HPDE6-E6E7 (cell line): Measurements from ENCODE around the gene FOXN4.

ENCODE experiments used
- DNase-seq: peaks from one replicate; pipeline ENCODE4 v3.0.0; 2011; ENCODE audit warnings: missing footprints; ENCODE audit errors: extremely low spot score

FOXN4 gene

DNA sequence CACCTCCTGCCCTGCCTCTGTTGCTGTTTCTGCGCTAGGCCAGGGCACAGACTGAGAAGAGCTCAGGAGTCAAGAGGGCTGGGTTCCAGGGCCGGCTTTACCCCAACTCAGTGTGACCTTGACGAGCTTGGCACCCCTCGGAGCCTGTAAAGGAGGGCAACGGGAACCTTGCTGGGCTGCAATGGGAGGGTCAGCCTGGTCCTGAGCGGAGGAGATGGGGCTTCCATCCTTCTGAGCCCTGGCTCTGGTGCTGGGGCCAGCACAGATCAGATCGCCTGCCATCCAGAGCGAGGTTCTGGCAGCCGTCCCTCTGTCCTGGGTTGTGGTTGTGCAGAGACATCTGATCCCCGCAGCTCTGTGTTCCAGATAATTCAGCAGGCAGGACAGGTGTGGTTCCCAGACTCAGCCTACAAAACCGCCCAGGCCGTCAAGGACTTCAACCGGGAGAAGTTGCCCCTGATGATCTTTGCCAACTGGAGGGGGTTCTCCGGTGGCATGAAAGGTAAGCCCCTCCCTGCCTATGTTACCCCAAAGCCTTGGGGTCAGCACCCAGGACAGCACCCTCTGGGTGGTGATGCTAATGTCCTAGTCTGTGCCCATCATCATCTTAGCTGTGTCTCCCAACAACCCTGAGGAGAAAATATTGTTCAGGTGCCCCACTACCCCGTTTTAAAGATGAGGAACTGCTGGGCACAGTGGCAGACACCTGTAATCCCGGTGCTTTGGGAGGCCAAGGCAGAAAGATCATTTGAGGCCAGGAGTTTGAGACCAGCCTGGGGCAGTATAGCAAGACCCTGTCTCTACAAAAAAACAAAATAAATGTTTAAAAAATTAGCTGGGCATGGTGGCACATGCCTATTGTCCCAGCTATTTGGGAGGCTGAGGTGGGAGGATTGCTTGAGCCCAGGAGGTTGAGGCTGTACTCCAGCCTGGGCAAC, 50.2 kb downstream of the FOXN4 start:
- no peak for DNase-seq

GRCh38 chr12:109258201-109258600, 50.9 kb downstream of the FOXN4 start:
- no peak for DNase-seq

- no peak for DNase-seq
These were observed 53.1 kb downstream of the FOXN4 start for GRCh38 chr12:109256011-109256410.

GRCh38 chr12:109255377-109255776, 53.7 kb downstream of the FOXN4 start:
- DNase-seq = no peak

DNA sequence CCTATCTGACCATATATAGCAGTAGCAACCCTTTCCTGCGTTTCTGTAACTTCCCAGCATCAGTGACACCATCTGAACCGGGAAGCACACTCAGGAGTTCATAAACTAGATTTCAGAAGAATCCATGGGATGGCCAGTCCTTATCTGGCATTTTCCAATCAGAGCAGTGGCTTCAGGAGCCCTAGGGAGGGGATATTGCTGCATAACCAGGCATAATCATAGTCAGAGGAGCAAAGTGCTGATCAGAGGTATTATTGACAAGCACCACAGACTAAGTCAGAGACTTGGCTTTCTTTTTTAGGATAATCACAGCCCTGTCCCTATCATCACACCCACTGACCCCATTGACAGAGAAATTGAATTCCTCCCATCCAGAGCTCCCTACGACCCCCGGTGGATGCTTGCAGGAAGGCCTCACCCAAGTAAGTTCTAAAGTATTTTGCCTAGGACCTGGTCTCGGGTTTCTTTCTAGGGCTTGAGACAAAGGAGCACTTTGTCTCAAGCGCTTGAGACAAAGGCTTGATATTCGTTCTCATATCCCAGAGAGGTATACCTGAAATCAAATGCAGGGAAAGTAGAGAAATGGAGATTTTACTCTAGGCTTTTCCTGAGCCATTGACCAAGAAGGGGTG, 55.1 kb downstream of the FOXN4 start:
- no peak for DNase-seq

DNA sequence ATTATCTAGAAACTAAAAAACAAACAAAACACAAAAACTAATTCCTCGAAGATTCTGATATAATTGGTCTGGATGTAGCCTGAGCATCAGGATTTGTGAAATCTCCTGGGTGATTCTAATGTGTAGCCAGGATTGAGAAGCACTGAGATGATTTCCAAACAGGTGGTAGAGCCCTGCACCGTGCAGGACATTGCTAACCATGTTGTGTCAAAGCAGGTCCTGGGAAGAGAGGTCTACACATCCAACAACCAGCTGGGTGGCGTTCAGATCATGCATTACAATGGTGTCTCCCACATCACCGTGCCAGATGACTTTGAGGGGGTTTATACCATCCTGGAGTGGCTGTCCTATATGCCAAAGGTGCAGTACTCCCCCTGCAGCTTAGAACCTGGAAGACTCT, 56.3 kb downstream of the FOXN4 start:
- no peak for DNase-seq

DNA sequence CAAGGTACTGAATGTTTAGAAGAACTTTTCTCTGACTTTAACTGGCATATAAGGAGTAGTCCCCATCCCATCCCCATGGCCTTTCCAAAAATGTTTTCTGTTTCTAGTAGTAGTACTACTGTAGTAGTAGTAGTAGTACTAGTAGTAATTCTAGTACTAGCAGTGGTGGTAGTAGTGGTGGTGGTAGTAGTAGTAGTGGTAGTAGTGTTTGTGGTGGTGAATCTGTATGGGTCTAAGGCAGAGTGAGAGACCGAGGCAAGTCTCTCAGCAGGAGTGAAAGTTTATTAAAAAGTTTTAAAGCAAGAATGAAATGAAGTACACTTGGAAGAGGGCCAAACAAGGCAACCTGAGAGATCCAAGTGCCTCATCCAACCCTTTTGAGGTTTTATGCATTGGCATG, 58.6 kb downstream of the FOXN4 start:
- no peak for DNase-seq

- DNase-seq = no peak
These were observed 61.0 kb downstream of the FOXN4 start for GRCh38 chr12:109247831-109248654.

- DNase-seq = no peak
These were observed 62.9 kb downstream of the FOXN4 start for GRCh38 chr12:109246221-109246620.

DNA sequence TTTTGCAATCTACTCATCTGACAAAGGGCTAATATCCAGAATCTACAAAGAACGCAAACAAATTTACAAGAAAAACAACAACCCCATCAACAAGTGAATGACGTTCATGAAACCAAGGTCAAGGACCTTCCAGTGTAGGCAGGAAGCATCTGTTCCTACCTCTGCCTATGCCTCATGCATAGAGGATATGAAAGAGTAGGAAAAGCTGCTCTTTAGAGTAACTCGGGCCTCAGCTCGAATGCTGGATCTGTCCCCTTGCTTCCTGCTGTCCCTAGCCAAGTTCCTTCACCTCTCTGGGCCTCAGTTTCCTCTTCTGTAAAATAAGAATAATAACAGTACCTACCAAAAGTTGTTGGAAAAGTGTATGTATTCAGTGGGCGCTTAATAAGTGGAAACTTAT, 65.0 kb downstream of the FOXN4 start:
- no peak for DNase-seq

GRCh38 chr12:109241936-109242335, 67.1 kb downstream of the FOXN4 start:
- no peak for DNase-seq

GRCh38 chr12:109240365-109240764, 68.7 kb downstream of the FOXN4 start:
- DNase-seq = no peak

GRCh38 chr12:109239691-109240090, 69.4 kb downstream of the FOXN4 start:
- DNase-seq = no peak

DNA sequence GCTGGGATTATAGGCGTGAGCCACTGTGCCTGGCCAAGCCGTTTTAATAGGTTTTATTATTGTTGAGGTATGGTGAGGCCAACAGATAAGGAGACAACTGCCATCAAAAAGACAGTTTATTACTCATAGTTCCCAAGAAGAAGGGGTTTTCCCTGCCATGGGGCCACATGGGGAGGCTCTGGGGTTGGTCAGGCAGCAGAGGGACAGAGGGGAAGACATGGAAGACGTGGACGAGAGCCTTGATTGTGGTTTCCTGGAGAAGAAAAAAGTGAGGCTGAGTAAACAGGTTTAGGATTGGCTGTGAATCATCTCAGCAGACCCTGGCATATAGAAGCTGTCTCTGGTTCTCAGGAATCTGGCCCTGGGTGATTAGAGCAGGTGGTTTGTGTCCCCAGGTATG, 69.9 kb downstream of the FOXN4 start:
- DNase-seq = no peak

DNA sequence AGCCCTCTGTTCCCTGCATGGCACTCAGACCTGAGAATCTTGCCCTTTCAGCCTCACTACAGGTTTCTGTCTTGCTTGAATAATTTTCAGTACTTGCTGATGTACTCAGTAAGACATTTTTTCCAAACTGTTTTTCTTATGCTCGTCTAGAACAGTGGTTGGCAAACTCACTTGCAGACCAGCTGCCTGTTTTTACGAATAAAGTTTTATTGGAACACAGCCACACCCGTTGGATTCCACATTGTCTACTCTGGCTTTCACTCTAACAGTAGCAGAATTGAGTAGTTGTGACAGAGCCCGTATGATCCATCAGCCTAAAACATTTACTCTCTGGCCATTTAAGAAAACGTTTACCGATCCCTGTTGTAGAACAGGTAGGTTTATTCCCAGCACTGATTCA, 72.8 kb downstream of the FOXN4 start:
- no peak for DNase-seq

GRCh38 chr12:109234012-109234411, 75.1 kb downstream of the FOXN4 start:
- no peak for DNase-seq

DNA sequence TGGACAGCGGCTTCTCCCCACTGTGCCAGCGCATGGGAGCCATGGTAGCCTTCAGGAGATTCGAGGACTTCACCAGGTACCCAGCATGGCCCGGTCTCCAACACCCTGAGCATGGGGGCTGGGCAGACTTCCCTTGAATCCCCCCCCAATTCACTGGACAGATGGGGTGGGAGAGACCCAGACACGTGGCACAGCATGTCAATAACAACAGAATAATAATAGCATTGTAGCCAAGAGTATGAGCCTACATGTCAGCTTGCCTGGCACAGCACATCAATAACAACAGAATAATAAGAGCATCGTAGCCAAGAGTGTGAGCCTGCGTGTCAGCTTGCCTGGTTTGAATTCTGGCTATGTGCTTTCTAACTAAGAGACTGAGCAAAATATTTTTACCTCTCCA, 76.4 kb downstream of the FOXN4 start:
- no peak for DNase-seq

- DNase-seq = no peak
These were observed 78.9 kb downstream of the FOXN4 start for GRCh38 chr12:109230193-109230592.

DNA sequence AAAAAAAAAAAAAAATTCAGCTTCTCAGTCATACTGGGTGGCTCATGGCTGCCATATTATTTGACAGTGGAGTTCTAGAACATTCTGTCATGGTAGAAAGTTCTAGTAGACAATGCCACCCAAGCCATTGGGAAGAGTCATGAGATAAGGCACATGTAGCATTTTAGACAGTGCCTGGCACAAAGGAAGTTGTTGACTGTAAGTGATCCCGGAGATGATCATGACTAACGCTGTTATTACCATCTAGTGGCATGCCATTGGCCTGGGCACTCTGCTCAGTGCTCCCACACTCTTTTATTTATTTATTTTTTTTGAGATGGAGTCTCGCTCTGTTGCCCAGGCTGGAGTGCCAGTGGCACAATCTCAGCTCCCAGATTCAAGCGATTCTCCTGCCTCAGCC, 80.4 kb downstream of the FOXN4 start:
- DNase-seq = no peak
